Ectodermal cell (in vitro differentiated cells): Measurements from ENCODE around the gene FZD10.

Source experiments
- H3K27ac ChIP-seq: 2 replicates; pipeline ENCODE4 v1.7.0; 2013; ENCODE audit warnings: mild to moderate bottlenecking, low read depth, low read length; ENCODE audit not compliant: insufficient read depth, poor library complexity, severe bottlenecking
- H3K27me3 ChIP-seq: 2 replicates; pipeline ENCODE4 v1.7.0; 2013; ENCODE audit warnings: mild to moderate bottlenecking, low read length; ENCODE audit not compliant: insufficient read depth, control insufficient read depth, poor library complexity, severe bottlenecking
- H3K36me3 ChIP-seq: one replicate; pipeline ENCODE4 v1.7.0; 2013; ENCODE audit warnings: low read length; ENCODE audit not compliant: control insufficient read depth, insufficient read depth
- H3K4me1 ChIP-seq: one replicate; pipeline ENCODE4 v1.7.0; 2013; ENCODE audit warnings: low read length; ENCODE audit not compliant: control insufficient read depth, insufficient read depth
- H3K4me3 ChIP-seq: 2 replicates; pipeline ENCODE4 v1.7.0; 2013; ENCODE audit warnings: low read depth, low read length, control low read depth; ENCODE audit not compliant: insufficient read depth
- H3K9me3 ChIP-seq: 2 replicates; pipeline ENCODE4 v1.7.0; 2013; ENCODE audit warnings: mild to moderate bottlenecking, low read length, moderate library complexity; ENCODE audit not compliant: control insufficient read depth
- WGBS, 2 experiments: methylation state at CpG; one replicate each; pipeline ENCODE4 v1.1.7; 2013; ENCODE audit warnings: missing lambda C conversion rate in 2 of 2; 5-methylcytosine and 5-hydroxymethylcytosine counted together

The FZD10 gene

GRCh38 chr12:130178282-130178681, 16.0 kb downstream of the FZD10 start:
- H3K4me1 ChIP-seq: no peaks in the 10 kb centered on the region
- H3K27me3 ChIP-seq: no peaks in the 10 kb centered on the region
- H3K36me3 ChIP-seq: no peaks in the 10 kb centered on the region
- 80 to 87% methylated on average over 7 of the region's 7 CpGs for WGBS, 2 experiments
- H3K27ac ChIP-seq: no peak overlapping the region
- no peak overlapping the region for H3K4me3 ChIP-seq
- H3K9me3 ChIP-seq: no peaks in the 10 kb centered on the region

GRCh38 chr12:130179191-130179590, 16.9 kb downstream of the FZD10 start:
- 94 to 95% methylated on average over 7 of the region's 7 CpGs for WGBS, 2 experiments
- Histone ChIP-seq H3K9me3 (no peaks in the 10 kb centered on the region), H3K27me3 (no peaks in the 10 kb centered on the region)

GRCh38 chr12:130179621-130180020, 17.4 kb downstream of the FZD10 start:
- Histone ChIP-seq H3K27me3 (no peaks in the 10 kb centered on the region), H3K4me3 (no peak overlapping the region), H3K36me3 (no peaks in the 10 kb centered on the region), H3K27ac (no peak overlapping the region), H3K9me3 (no peaks in the 10 kb centered on the region), H3K4me1 (no peaks in the 10 kb centered on the region)
- WGBS, 2 experiments: 90 to 91% methylated on average over 11 of the region's 11 CpGs

More at GRCh38 chr12:130179191-130179590, 16.9 kb downstream of the FZD10 start:
- H3K27ac ChIP-seq: no peak overlapping the region
- no peaks in the 10 kb centered on the region for H3K4me1 ChIP-seq
- no peak overlapping the region for H3K4me3 ChIP-seq
- no peaks in the 10 kb centered on the region for H3K36me3 ChIP-seq

- H3K9me3 ChIP-seq: no peaks in the 10 kb centered on the region
- no peaks in the 10 kb centered on the region for H3K27me3 ChIP-seq
- 74 to 75% methylated on average over 10 of the region's 10 CpGs for WGBS, 2 experiments
Measured at GRCh38 chr12:130181211-130181610, 18.9 kb downstream of the FZD10 start.

GRCh38 chr12:130183585-130184370, 21.5 kb downstream of the FZD10 start:
- no peaks in the 10 kb centered on the region for H3K4me1 ChIP-seq
- no peaks in the 10 kb centered on the region for H3K9me3 ChIP-seq
- 91 to 92% methylated on average over 23 of the region's 23 CpGs for WGBS, 2 experiments
- no peaks in the 10 kb centered on the region for H3K36me3 ChIP-seq
- H3K27ac ChIP-seq: no peak overlapping the region
- H3K27me3 ChIP-seq: no peaks in the 10 kb centered on the region
- no peak overlapping the region for H3K4me3 ChIP-seq

More at GRCh38 chr12:130181211-130181610, 18.9 kb downstream of the FZD10 start:
- Histone ChIP-seq H3K27ac (no peak overlapping the region), H3K4me3 (no peak overlapping the region), H3K4me1 (no peaks in the 10 kb centered on the region), H3K36me3 (no peaks in the 10 kb centered on the region)

- whole genome bisulfite sequencing, 2 experiments: 90 to 94% methylated on average over 12 of the region's 12 CpGs
- Histone ChIP-seq H3K27ac (no peak overlapping the region), H3K27me3 (no peaks in the 10 kb centered on the region), H3K4me1 (no peaks in the 10 kb centered on the region), H3K4me3 (no peak overlapping the region), H3K36me3 (no peaks in the 10 kb centered on the region), H3K9me3 (no peaks in the 10 kb centered on the region)
Measured at GRCh38 chr12:130184404-130185090, 22.3 kb downstream of the FZD10 start.

- H3K4me1 ChIP-seq: no peaks in the 10 kb centered on the region
- H3K36me3 ChIP-seq: no peaks in the 10 kb centered on the region
- H3K9me3 ChIP-seq: no peaks in the 10 kb centered on the region
- H3K27ac ChIP-seq: no peak overlapping the region
- H3K4me3 ChIP-seq: no peak overlapping the region
- WGBS, 2 experiments: 94 to 95% methylated on average over 30 of the region's 30 CpGs
- H3K27me3 ChIP-seq: no peaks in the 10 kb centered on the region
Measured at GRCh38 chr12:130185455-130186391, 23.5 kb downstream of the FZD10 start.

GRCh38 chr12:130186651-130187268, 24.5 kb downstream of the FZD10 start:
- Histone ChIP-seq H3K4me1 (no peaks in the 10 kb centered on the region), H3K4me3 (no peak overlapping the region), H3K27me3 (no peaks in the 10 kb centered on the region), H3K27ac (no peak overlapping the region), H3K36me3 (no peaks in the 10 kb centered on the region), H3K9me3 (no peaks in the 10 kb centered on the region)
- WGBS, 2 experiments: 66 to 67% methylated on average over 12 of the region's 13 CpGs

GRCh38 chr12:130192642-130193345, 30.5 kb downstream of the FZD10 start:
- no peaks in the 10 kb centered on the region for H3K27me3 ChIP-seq
- H3K4me3 ChIP-seq: no peak overlapping the region
- 84 to 86% methylated on average over 19 of the region's 19 CpGs for WGBS, 2 experiments
- H3K4me1 ChIP-seq: peaks cover 8% of the 10 kb centered on the region
- no peaks in the 10 kb centered on the region for H3K36me3 ChIP-seq
- H3K9me3 ChIP-seq: no peaks in the 10 kb centered on the region
- H3K27ac ChIP-seq: no peak overlapping the region
